Measurements from ENCODE around the gene MSH5.
A peak's percentile ranks its signal among the peaks of the same experiment; 100 is the strongest.

The MSH5 gene

GRCh38 chr6:31729979-31730630 lies 9.7 kb upstream of the MSH5 start:
- DNase-seq (ENCODE audit: low read depth) = peak; percentile 89

GRCh38 chr6:31730631-31731086 lies 9.1 kb upstream of the MSH5 start:
- DNase-seq (ENCODE audit: low read depth) = no peak

- DNase-seq (ENCODE audit: low read depth) = no peak
Observed at GRCh38 chr6:31732029-31732428, 7.8 kb upstream of the MSH5 start.

GRCh38 chr6:31733734-31734133 lies 6.1 kb upstream of the MSH5 start:
- no peak for DNase-seq (ENCODE audit: low read depth)

- DNase-seq (ENCODE audit: low read depth) = no peak
Observed at GRCh38 chr6:31734247-31734820, 5.5 kb upstream of the MSH5 start.

- DNase-seq (ENCODE audit: low read depth) = peak; percentile 79
Observed at GRCh38 chr6:31734821-31735406, 4.9 kb upstream of the MSH5 start.

- peak; percentile 85 for DNase-seq (ENCODE audit: low read depth)
Observed at GRCh38 chr6:31736021-31736767, 3.6 kb upstream of the MSH5 start, which contains the start of gene CLIC1. TSS of gene CLIC1 (minus strand) at chr6:31736530. CDS start at chr6:31736300, 230 bp downstream.

- no peak for DNase-seq (ENCODE audit: low read depth)
Observed at GRCh38 chr6:31736768-31737314, 3.0 kb upstream of the MSH5 start.

- DNase-seq (ENCODE audit: low read depth) = no peak
Observed at GRCh38 chr6:31737315-31737990, 2.4 kb upstream of the MSH5 start.

- DNase-seq (ENCODE audit: low read depth) = peak; percentile 94
Observed at GRCh38 chr6:31737991-31738979, 1.5 kb upstream of the MSH5 start.

- DNase-seq (ENCODE audit: low read depth) = no peak
Observed at GRCh38 chr6:31740397-31741223, 805 bp downstream of the MSH5 start.

GRCh38 chr6:31741815-31742214 lies 2.0 kb downstream of the MSH5 start:
- no peak for DNase-seq (ENCODE audit: low read depth)

GRCh38 chr6:31742894-31743293 lies 3.1 kb downstream of the MSH5 start:
- DNase-seq (ENCODE audit: low read depth) = no peak

GRCh38 chr6:31744422-31744821 lies 4.6 kb downstream of the MSH5 start:
- DNase-seq (ENCODE audit: low read depth) = no peak

GRCh38 chr6:31749301-31750036 lies 9.7 kb downstream of the MSH5 start:
- DNase-seq (ENCODE audit: low read depth) = no peak

GRCh38 chr6:31750411-31751022 lies 10.7 kb downstream of the MSH5 start:
- DNase-seq (ENCODE audit: low read depth) = peak; percentile 86

- peak; percentile 88 for DNase-seq (ENCODE audit: low read depth)
Observed at GRCh38 chr6:31752739-31753319, 13.0 kb downstream of the MSH5 start.

- DNase-seq (ENCODE audit: low read depth) = no peak
Observed at GRCh38 chr6:31758281-31758680, 18.5 kb downstream of the MSH5 start.

All from iris pigment epithelial cell (primary cell).